ENCODE data around the gene GPR142. TPM values are rescaled to one million over a fixed set of nuclear protein-coding genes. Genes with fewer than 3 reads are reported as not detected.
A peak's percentile ranks its signal among the peaks of the same experiment; 100 is the strongest.

GPR142 gene
- total RNA-seq, 5 donors from 2014 or later (not counting 1 experiment from before 2014, with no cell fraction given), result not detected

GRCh38 chr17:74371653-74372147 lies 4.4 kb downstream of the GPR142 start:
- Mint-ChIP-seq H3K4me1 (peaks cover 15 to 17% (median 15%) of the 10 kb centered on the region in 3 donors), H3K27me3 (peaks cover 6 to 9% of the 10 kb centered on the region in 2 donors), H3K4me3 (no peak overlapping the region), H3K36me3 (no peaks in the 10 kb centered on the region), H3K9me3 (no peaks in the 10 kb centered on the region), H3K27ac (no peak overlapping the region)
- POLR2A ChIA-PET, result no interaction called here
- DNase-seq (no peak), ATAC-seq (replicated peaks in 1 of 4) (no peak)
- Histone ChIP-seq H3K9me3 (no peaks in the 10 kb centered on the region), H3K27me3 (replicated peaks in 1 of 2; ENCODE audit: control insufficient read depth in 2 of 2, extremely low read depth in 1 of 2, insufficient read depth in 2 of 2, low read length in 1 of 2) (peaks cover 0 to 49% of the 10 kb centered on the region in 2 experiments), H3K4me1 (ENCODE audit: control insufficient read depth in 1 of 2, extremely low read depth in 1 of 2, insufficient read depth in 2 of 2, low read length in 2 of 2) (peaks cover 15 to 22% of the 10 kb centered on the region in 2 experiments), H3K36me3 (ENCODE audit: control insufficient read depth in 2 of 2, extremely low read depth in 1 of 2, insufficient read depth in 1 of 2, low read length in 1 of 2) (no peaks in the 10 kb centered on the region), H3K27ac (ENCODE audit: low read length) (no peak overlapping the region), H3K4me3 (ENCODE audit: control insufficient read depth in 1 of 2, extremely low read depth in 1 of 2, low read length in 1 of 2) (no peak overlapping the region)
- WGBS (ENCODE audit: insufficient coverage), result 94% methylated on average over 25 of the region's 26 CpGs
- CTCF ChIA-PET, result interaction anchor here in 1 of 2 donors (1.0 kb wide), 1 partner anchor 15 kb away, joined by 3 read pairs; no protein-coding TSS in a partner anchor

GRCh38 chr17:74372426-74372825 lies 5.1 kb downstream of the GPR142 start:
- Mint-ChIP-seq H3K36me3 (no peaks in the 10 kb centered on the region), H3K4me1 (peaks cover 15 to 17% (median 15%) of the 10 kb centered on the region in 3 donors), H3K27ac (no peak overlapping the region), H3K27me3 (peaks cover 6 to 9% of the 10 kb centered on the region in 2 donors), H3K4me3 (no peak overlapping the region), H3K9me3 (no peaks in the 10 kb centered on the region)
- Histone ChIP-seq H3K36me3 (ENCODE audit: control insufficient read depth in 2 of 2, extremely low read depth in 1 of 2, insufficient read depth in 1 of 2, low read length in 1 of 2) (no peaks in the 10 kb centered on the region), H3K27me3 (replicated peaks in 1 of 2; ENCODE audit: control insufficient read depth in 2 of 2, extremely low read depth in 1 of 2, insufficient read depth in 2 of 2, low read length in 1 of 2) (peaks cover 0 to 45% of the 10 kb centered on the region in 2 experiments), H3K4me1 (ENCODE audit: control insufficient read depth in 1 of 2, extremely low read depth in 1 of 2, insufficient read depth in 2 of 2, low read length in 2 of 2) (peaks cover 15 to 22% of the 10 kb centered on the region in 2 experiments), H3K4me3 (ENCODE audit: control insufficient read depth in 1 of 2, extremely low read depth in 1 of 2, low read length in 1 of 2) (no peak overlapping the region), H3K27ac (ENCODE audit: low read length) (no peak overlapping the region), H3K9me3 (no peaks in the 10 kb centered on the region)
- CTCF ChIA-PET, result no interaction called here
- DNase-seq (no peak), ATAC-seq (replicated peaks in 1 of 4) (no peak)
- POLR2A ChIA-PET, result no interaction called here
- 98% methylated on average over 8 of the region's 9 CpGs for WGBS (ENCODE audit: insufficient coverage)

GRCh38 chr17:74373838-74374606 lies 6.7 kb downstream of the GPR142 start:
- H3K4me1 ChIP-seq (ENCODE audit: control insufficient read depth in 1 of 2, extremely low read depth in 1 of 2, insufficient read depth in 2 of 2, low read length in 2 of 2), result peaks cover 6 to 18% of the 10 kb centered on the region in 2 experiments
- POLR2A ChIA-PET, result no interaction called here
- H3K36me3 ChIP-seq (ENCODE audit: control insufficient read depth in 2 of 2, extremely low read depth in 1 of 2, insufficient read depth in 1 of 2, low read length in 1 of 2), result no peaks in the 10 kb centered on the region
- WGBS (ENCODE audit: insufficient coverage), result 95% methylated on average over 7 of the region's 15 CpGs
- H3K9me3 Mint-ChIP-seq, result no peaks in the 10 kb centered on the region
- H3K27ac ChIP-seq (ENCODE audit: low read length), result no peak overlapping the region
- CTCF ChIA-PET, result interaction anchor here in 1 of 2 donors (0.8 kb wide), 2 partner anchors 17 to 84 kb away, joined by 3 to 4 read pairs; no protein-coding TSS in a partner anchor
- H3K27ac Mint-ChIP-seq, result no peak overlapping the region
- ATAC-seq (replicated peaks in 1 of 4) (no peak), DNase-seq (no peak)
- no peaks in the 10 kb centered on the region for H3K36me3 Mint-ChIP-seq
- peaks cover 0 to 34% of the 10 kb centered on the region in 2 experiments for H3K27me3 ChIP-seq (replicated peaks in 1 of 2; ENCODE audit: control insufficient read depth in 2 of 2, extremely low read depth in 1 of 2, insufficient read depth in 2 of 2, low read length in 1 of 2)
- H3K9me3 ChIP-seq, result no peaks in the 10 kb centered on the region
- peaks cover 6 to 9% (median 6%) of the 10 kb centered on the region in 3 donors for H3K4me1 Mint-ChIP-seq
- H3K27me3 Mint-ChIP-seq, result peaks cover 5 to 9% of the 10 kb centered on the region in 2 donors
- no peak overlapping the region for H3K4me3 Mint-ChIP-seq
- no peak overlapping the region for H3K4me3 ChIP-seq (ENCODE audit: control insufficient read depth in 1 of 2, extremely low read depth in 1 of 2, low read length in 1 of 2)

- ChIA-PET POLR2A (no interaction called here), CTCF (interaction anchor here in 1 of 2 donors (0.8 kb wide), 1 partner anchor 83 kb away, joined by 3 read pairs; no protein-coding TSS in a partner anchor)
- Histone ChIP-seq H3K4me1 (ENCODE audit: control insufficient read depth in 1 of 2, extremely low read depth in 1 of 2, insufficient read depth in 2 of 2, low read length in 2 of 2) (peaks cover 4 to 18% of the 10 kb centered on the region in 2 experiments), H3K36me3 (ENCODE audit: control insufficient read depth in 2 of 2, extremely low read depth in 1 of 2, insufficient read depth in 1 of 2, low read length in 1 of 2) (no peaks in the 10 kb centered on the region), H3K9me3 (no peaks in the 10 kb centered on the region), H3K27ac (ENCODE audit: low read length) (no peak overlapping the region), H3K27me3 (replicated peaks in 1 of 2; ENCODE audit: control insufficient read depth in 2 of 2, extremely low read depth in 1 of 2, insufficient read depth in 2 of 2, low read length in 1 of 2) (peaks cover 0 to 33% of the 10 kb centered on the region in 2 experiments), H3K4me3 (ENCODE audit: control insufficient read depth in 1 of 2, extremely low read depth in 1 of 2, low read length in 1 of 2) (no peak overlapping the region)
- no peak overlapping the region for H3K4me3 Mint-ChIP-seq
- peaks cover 0 to 6% of the 10 kb centered on the region in 2 donors for H3K27me3 Mint-ChIP-seq
- no peak for ATAC-seq (replicated peaks in 1 of 4)
- no peak for DNase-seq
- no peak overlapping the region for H3K27ac Mint-ChIP-seq
- WGBS (ENCODE audit: insufficient coverage), result 72% methylated on average over 2 of the region's 3 CpGs
- H3K4me1 Mint-ChIP-seq, result peaks cover 0 to 5% (median 3%) of the 10 kb centered on the region in 3 donors
- no peaks in the 10 kb centered on the region for H3K36me3 Mint-ChIP-seq
- no peaks in the 10 kb centered on the region for H3K9me3 Mint-ChIP-seq
Observed at GRCh38 chr17:74374858-74375257, 7.6 kb downstream of the GPR142 start.

GRCh38 chr17:74379495-74380085 lies 12.3 kb downstream of the GPR142 start:
- Mint-ChIP-seq H3K9me3 (no peaks in the 10 kb centered on the region), H3K27ac (no peak overlapping the region), H3K4me3 (peak overlapping the region in 1 of 3 donors; percentile 10), H3K36me3 (no peaks in the 10 kb centered on the region), H3K4me1 (peaks cover 0 to 11% (median 3%) of the 10 kb centered on the region in 3 donors), H3K27me3 (no peaks in the 10 kb centered on the region)
- Histone ChIP-seq H3K9me3 (no peaks in the 10 kb centered on the region), H3K27me3 (replicated peaks in 1 of 2; ENCODE audit: control insufficient read depth in 2 of 2, extremely low read depth in 1 of 2, insufficient read depth in 2 of 2, low read length in 1 of 2) (peaks cover 0 to 17% of the 10 kb centered on the region in 2 experiments), H3K27ac (ENCODE audit: low read length) (no peak overlapping the region), H3K4me1 (ENCODE audit: control insufficient read depth in 1 of 2, extremely low read depth in 1 of 2, insufficient read depth in 2 of 2, low read length in 2 of 2) (peaks cover 3 to 21% of the 10 kb centered on the region in 2 experiments), H3K36me3 (ENCODE audit: control insufficient read depth in 2 of 2, extremely low read depth in 1 of 2, insufficient read depth in 1 of 2, low read length in 1 of 2) (no peaks in the 10 kb centered on the region), H3K4me3 (ENCODE audit: control insufficient read depth in 1 of 2, extremely low read depth in 1 of 2, low read length in 1 of 2) (peak overlapping the region in 1 of 2 donors; percentile 6)
- 43% methylated on average over 6 of the region's 20 CpGs for WGBS (ENCODE audit: insufficient coverage)
- ChIA-PET CTCF (interaction anchor here (0.6 to 2.1 kb wide), 12 partner anchors 9 to 137 kb away, joined by 3 to 12 read pairs (median 3); no protein-coding TSS in a partner anchor), POLR2A (no interaction called here)
- ATAC-seq (replicated peaks in 1 of 4), result peak; percentile 88 to 96 (median 88)
- peak; percentile 71 to 93 (median 88) for DNase-seq
